Activated gamma-delta T cell (primary cell): ENCODE measurements around the gene SBF2.

Experiments
- DNase-seq: peaks from one replicate; lab custom pipeline; 2025; lab: John Stamatoyannopoulos, UW

SBF2 gene

GRCh38 chr11:10302359-10302743 is 8.3 kb upstream of the SBF2 start:
- no peak for DNase-seq

- no peak for DNase-seq
These were observed 7.8 kb upstream of the SBF2 start for GRCh38 chr11:10301656-10302358.

GRCh38 chr11:10298342-10298741 is 4.3 kb upstream of the SBF2 start:
- DNase-seq = no peak

GRCh38 chr11:10295064-10295901 is 1.3 kb upstream of the SBF2 start:
- no peak for DNase-seq

- DNase-seq = no peak
These were observed 403 bp upstream of the SBF2 start for GRCh38 chr11:10294290-10294953.

- no peak for DNase-seq
These were observed 2.0 kb downstream of the SBF2 start for GRCh38 chr11:10291801-10292638.

GRCh38 chr11:10289765-10290380 is 4.1 kb downstream of the SBF2 start:
- no peak for DNase-seq

GRCh38 chr11:10288881-10289764 is 4.9 kb downstream of the SBF2 start:
- DNase-seq = no peak

- DNase-seq = no peak
These were observed 6.0 kb downstream of the SBF2 start for GRCh38 chr11:10287766-10288715.

GRCh38 chr11:10287140-10287539 is 6.9 kb downstream of the SBF2 start:
- DNase-seq = no peak

- DNase-seq = no peak
These were observed 8.7 kb downstream of the SBF2 start for GRCh38 chr11:10285148-10285802.

- no peak for DNase-seq
These were observed 10.0 kb downstream of the SBF2 start for GRCh38 chr11:10283991-10284390.

GRCh38 chr11:10282117-10282516 is 11.9 kb downstream of the SBF2 start:
- DNase-seq = no peak

GRCh38 chr11:10275714-10276113 is 18.3 kb downstream of the SBF2 start:
- no peak for DNase-seq

GRCh38 chr11:10274726-10275125 is 19.3 kb downstream of the SBF2 start:
- no peak for DNase-seq

- no peak for DNase-seq
These were observed 20.3 kb downstream of the SBF2 start for GRCh38 chr11:10273738-10274137.

GRCh38 chr11:10272132-10272531 is 21.9 kb downstream of the SBF2 start:
- DNase-seq = no peak

GRCh38 chr11:10268746-10269488 is 25.1 kb downstream of the SBF2 start:
- no peak for DNase-seq
